Measurements from ENCODE around the gene SERPINE1.
"Not testable (repeated sequence)": the region's sequence is repeated elsewhere in the genome, so short reads cannot be mapped to it uniquely, and the experiment has no call there.

SERPINE1 gene

DNA sequence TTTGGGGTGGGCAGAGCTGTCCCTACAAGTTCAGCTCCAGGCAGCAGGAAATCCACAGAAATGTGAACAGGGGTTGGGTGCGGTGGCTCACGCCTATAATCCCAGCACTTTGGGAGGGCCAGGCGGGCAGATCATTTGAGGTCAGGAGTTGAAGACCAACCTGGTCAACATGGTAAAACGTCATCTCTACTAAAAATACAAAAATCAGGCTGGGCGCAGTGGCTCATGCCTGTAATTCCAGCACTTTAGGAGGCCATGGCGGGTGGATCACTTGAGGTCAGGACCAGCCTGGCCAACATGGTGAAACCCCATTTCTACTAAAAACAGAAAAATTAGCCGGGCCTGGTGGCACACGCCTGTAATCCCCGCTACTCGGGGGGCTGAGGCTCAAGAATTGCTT lies 23.2 kb upstream of the SERPINE1 start:
- not testable (repeated sequence) for DNase-seq

DNA sequence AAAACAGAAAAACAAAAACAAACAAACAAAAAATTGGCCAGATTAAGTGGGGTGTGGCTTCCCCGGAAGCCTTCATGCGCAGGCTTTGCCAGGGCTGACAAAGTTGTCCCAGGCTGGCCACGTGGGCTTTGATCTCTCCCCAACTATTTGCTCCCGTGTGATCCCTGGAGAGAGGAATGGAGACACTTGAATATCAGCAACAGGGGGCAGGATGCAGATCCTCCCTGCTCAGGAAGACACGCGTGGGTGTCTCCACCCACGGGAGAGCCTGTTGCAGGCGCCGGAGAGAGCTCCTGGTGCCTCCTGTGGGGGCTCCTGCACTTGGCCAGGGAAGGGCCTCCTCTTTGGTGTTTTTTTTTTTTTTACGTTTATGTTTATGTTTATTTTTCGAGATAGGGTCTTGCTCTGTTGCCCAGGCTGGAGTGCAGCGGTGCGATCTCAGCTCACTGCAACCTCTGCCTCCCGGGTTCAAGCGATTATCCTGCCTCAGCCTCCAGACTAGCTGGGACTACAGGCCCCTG lies 22.7 kb upstream of the SERPINE1 start:
- no peak for DNase-seq

DNA sequence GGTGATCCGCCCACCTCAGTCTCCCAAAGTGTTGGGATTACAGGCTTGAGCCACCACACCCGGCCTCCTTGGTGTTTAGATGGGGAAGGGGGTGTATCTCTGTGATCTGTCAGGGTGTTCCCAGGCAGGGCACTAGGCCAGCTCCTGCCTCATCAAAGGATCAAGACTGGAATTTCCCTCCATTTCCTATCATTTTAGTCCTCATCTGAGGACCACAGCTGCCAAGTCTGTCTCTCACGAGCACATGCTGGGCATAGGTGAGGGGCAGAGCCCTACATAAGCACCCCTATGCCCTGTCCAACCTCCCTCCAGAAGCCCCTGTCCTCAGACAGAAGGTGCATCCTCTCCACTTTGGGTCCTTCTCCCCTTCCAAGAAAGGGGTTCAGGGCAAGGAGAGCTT lies 22.1 kb upstream of the SERPINE1 start:
- no peak for DNase-seq

DNA sequence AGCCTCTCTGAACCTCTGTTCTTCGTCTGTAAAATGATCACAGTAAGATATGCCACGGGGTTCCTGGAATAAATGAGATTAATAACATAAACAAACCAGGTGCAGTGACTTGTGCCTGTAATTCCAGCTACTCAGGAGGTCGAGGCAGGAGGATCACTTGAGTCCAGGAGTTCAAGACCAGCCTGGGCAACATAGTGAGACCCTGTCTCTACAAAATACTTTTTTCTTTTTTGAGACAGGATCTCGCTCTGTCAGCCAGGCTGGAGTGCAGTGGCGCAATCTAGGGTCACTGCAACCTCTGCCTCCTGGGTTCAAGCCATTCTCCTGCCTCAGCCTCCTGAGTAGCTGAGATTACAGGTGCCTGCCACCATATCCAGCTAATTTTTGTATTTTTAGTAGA lies 21.7 kb upstream of the SERPINE1 start:
- not testable (repeated sequence) for DNase-seq

DNA sequence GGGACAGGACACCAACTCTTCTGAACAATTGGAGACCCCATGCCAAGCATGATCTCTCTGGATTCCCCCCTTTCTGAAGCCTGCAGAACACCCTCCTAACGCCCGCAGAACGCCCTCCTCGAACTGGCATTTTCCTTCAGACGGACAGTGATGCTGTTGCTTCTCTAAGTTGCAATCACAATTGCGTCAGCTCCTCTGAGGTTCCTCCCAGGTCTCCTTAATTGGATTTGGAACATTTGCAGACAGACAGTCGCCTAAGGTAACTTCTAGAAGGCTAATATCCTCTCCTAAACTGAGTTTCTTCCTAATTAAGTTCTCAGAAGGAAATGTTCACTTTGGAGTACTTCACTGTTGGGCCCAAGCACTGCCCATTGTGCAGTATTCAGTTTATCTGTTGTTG lies 20.5 kb upstream of the SERPINE1 start:
- DNase-seq: no peak

DNA sequence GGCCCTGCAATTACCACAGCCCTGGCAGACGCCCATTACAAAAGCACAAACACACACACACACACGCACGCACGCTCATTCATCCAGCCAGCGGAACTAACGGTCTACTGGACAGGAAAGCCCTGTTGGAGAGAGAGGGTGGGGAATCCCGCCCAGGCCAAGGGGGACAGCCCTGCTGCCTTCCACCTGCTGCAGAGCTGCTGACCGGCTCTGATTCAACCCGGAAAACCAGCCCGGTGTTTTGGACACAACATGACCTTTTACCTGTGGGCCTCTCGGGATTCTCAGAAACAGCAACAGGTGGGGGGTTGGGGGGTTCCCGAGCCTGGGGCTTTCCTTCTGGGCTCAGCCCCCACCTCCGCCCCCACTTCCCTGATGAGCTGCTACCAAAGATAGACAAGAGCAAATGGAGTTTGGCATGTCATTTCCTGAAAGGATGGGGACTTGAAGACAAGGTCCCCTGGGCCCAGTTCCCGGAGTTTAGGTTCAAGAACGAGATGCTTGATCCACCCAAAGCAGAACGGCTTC lies 18.5 kb upstream of the SERPINE1 start:
- DNase-seq: peak; percentile 36

DNA sequence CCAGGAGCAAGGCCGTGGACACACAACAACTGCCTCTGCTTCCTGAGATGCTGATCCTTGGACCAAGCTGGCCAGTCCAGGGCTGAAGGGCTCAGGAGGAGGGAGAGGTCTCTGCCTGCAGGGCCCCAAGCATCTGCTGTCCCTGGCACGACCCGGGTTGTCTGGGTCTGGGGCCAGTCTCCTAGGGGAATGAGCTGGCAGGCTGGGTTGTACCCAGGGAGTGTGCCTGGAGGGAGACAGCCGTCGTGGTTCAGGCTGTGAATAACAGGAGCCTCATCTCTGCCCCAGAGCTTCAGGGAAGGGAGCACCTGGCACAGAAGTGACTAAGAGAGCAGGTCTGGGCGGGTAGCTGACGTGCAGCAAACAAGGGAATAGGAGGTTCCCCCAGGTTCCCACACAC lies 17.9 kb upstream of the SERPINE1 start:
- no peak for DNase-seq

GRCh38 chr7:101109368-101109767 lies 17.5 kb upstream of the SERPINE1 start:
- no peak for DNase-seq

DNA sequence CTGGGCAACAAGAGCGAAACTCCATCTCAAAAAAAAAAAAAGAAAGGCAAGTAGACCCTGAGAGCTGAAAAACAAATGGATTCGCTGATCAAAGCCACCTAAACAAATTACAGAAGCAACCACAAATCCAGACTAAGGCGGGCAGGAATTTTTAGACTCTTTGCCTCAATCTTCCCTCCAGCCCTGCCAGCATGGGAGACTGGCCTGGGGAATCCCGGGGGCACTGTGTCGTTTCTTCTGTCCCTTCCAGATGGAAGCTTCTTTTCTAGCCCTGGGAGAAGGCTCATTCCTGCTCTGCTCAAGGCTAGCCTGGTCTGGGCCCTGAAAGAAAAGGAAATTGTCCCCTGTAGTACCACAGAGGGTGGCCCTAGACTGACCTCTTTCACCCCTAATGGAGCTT lies 15.6 kb upstream of the SERPINE1 start:
- no peak for DNase-seq

DNA sequence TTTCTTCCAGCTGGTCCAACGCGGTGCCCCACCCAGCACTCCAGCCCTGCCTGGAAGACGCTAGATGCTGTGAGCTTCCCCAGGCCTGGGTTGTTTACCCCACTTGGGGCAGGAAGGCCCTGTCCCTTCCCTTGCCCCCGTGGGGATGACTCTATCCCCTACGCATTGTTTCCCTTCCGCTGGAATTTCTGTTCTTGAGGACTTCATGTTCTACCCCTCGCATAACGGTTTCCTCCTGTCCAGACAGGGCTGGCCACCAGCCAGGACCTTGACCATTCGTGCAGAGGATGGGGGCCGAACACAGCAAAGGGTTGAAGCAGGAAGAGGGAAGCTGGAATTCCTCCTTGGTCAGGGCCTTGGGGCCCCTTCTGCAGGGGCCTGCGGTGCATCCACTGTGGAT lies 14.7 kb upstream of the SERPINE1 start:
- no peak for DNase-seq

DNA sequence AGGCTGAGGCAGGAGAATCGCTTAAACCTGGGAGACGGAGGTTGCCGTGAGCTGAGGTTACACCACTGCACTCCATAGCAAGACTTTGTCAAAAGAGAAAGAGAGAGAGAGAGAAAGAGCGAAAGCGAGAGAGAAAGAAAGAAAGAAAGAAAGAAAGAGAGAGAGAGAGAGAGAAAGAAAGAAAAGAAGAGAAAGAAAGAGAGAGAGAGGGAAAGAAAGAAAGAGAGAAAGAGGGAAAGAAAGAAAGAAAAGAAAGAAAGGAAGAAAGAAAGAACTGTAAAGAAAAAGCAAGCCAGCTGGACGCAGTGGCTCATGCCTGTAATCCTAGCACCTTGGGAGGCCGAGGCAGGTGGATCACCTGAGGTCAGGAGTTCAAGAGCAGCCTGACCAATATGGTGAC lies 13.8 kb upstream of the SERPINE1 start:
- not testable (repeated sequence) for DNase-seq

GRCh38 chr7:101113836-101114235 lies 13.1 kb upstream of the SERPINE1 start:
- DNase-seq: no peak

GRCh38 chr7:101114492-101114891 lies 12.4 kb upstream of the SERPINE1 start:
- DNase-seq: no peak

GRCh38 chr7:101115215-101115614 lies 11.7 kb upstream of the SERPINE1 start:
- no peak for DNase-seq

GRCh38 chr7:101116898-101117297 lies 10.0 kb upstream of the SERPINE1 start:
- DNase-seq: no peak

DNA sequence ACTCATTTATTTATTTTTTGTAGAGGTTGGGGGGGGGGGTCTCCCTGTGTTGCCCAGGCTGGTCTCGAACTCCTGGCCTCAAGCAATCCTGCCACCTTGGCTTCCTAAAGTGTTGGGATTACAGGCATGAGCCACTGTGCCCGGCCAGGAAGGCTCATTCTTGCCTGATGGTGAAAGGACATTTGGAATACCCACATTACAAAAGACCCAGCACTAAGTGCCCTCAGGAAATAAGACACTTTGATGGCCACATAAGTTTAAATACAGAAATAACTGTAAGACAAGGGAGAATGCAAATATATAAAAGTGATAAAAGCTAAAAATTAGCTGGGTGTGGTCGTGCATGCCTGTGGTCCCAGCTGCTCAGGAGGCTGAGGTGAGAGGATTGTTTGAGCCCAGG lies 8.0 kb upstream of the SERPINE1 start:
- no peak for DNase-seq

- no peak for DNase-seq
Measured at GRCh38 chr7:101119876-101120275, 7.0 kb upstream of the SERPINE1 start.

DNA sequence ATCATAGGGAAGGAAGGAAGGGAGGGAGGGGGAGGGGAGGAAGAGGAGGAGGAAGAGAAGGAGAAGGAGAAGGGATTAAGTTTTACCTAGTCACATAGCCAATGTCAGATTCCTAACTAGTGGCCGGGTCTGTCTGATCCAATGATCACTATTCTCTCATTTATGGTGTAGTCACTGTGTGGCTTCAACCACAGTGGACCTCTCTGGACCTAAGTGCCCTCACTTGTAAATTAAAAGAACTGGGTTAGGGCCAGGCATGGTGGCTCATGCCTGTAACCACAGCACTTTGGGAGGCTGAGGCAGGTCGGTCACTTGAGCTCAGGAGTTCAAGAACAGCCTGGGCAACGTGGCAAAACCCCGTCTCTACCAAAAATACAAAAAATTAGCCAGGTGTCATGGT lies 6.6 kb upstream of the SERPINE1 start:
- DNase-seq: no peak

GRCh38 chr7:101121631-101121990 lies 5.3 kb upstream of the SERPINE1 start:
- not testable (repeated sequence) for DNase-seq

DNA sequence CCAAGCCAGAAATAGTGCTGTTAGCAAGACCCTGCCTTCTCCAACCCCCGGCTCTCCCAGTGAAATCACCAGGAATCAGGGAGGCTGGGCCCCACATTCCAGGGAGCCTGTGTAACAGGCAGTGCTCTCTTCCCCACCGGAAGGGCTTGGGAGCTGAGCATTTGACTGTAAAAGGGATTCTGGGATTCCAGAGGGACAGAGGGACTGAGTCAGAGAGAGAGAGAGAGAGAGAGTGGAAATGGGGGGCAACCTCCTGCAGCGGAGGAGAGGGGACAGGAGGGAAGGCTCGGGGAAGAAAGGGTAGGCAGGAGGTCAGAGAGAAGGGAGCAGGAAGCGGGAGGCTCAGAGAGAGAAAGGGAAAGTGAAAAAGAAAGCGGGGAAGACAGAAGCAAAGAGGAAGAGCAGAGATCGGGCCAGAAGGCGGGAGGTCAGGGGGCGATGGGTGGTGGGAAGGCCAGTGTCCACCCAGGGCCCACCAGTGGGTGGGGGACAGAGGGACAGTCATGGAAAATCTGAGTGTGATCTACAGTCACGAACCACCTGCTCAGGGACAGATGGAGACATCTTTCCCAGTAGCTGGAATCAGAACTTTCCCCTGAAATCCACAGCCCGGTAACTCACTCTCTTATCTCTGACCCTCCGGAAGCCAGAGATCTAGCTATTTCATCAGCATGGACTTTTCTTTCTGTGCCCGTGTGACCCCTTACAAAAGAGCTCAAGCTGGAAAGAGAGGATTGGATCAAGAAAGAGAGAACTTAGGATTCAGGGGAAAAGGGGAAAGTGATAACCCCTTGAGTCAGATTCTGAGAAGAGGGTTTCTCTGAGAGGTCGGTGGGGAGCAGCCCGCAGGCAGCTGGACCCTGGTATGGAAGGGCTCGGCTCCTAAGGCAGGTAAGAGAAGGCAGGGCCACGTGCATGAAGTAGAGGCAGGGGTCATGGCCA lies 4.6 kb upstream of the SERPINE1 start:
- DNase-seq: no peak

GRCh38 chr7:101122933-101123702 lies 3.8 kb upstream of the SERPINE1 start:
- DNase-seq: no peak

GRCh38 chr7:101123703-101124068 lies 3.2 kb upstream of the SERPINE1 start:
- no peak for DNase-seq

GRCh38 chr7:101124376-101125056 lies 2.4 kb upstream of the SERPINE1 start:
- DNase-seq: no peak

Measured in CD4-positive, alpha-beta T cell treated with Interferon gamma for 1 hour (primary cell).